Activated CD4-positive, alpha-beta T cell treated with anti-CD3 and anti-CD28 coated beads, Interleukin-2, amount 50 U/mL, for 4 hours (primary cell): ENCODE measurements around the gene PEX5L.

ENCODE experiments used
- DNase-seq, 2 experiments: peaks; one replicate each; pipeline ENCODE4 v3.0.0-alpha.2; 2020

PEX5L gene

GRCh38 chr3:179885950-179886349 lies 150.8 kb downstream of the PEX5L start:
- no peak for DNase-seq

- DNase-seq = no peak
Measured at GRCh38 chr3:179884136-179884535, 152.6 kb downstream of the PEX5L start.

- no peak for DNase-seq
Measured at GRCh38 chr3:179882292-179882691, 154.4 kb downstream of the PEX5L start.

- DNase-seq = no peak
Measured at GRCh38 chr3:179881791-179882190, 154.9 kb downstream of the PEX5L start.

- no peak for DNase-seq
Measured at GRCh38 chr3:179880868-179881267, 155.9 kb downstream of the PEX5L start.

GRCh38 chr3:179876440-179876839 lies 160.3 kb downstream of the PEX5L start:
- no peak for DNase-seq

- DNase-seq = no peak
Measured at GRCh38 chr3:179872842-179873241, 163.9 kb downstream of the PEX5L start.

GRCh38 chr3:179871782-179872181 lies 165.0 kb downstream of the PEX5L start:
- DNase-seq = no peak

- DNase-seq = no peak
Measured at GRCh38 chr3:179868715-179869114, 168.0 kb downstream of the PEX5L start.

GRCh38 chr3:179867961-179868360 lies 168.8 kb downstream of the PEX5L start:
- no peak for DNase-seq

GRCh38 chr3:179865861-179866505 lies 170.8 kb downstream of the PEX5L start:
- no peak for DNase-seq

- no peak for DNase-seq
Measured at GRCh38 chr3:179861953-179862352, 174.8 kb downstream of the PEX5L start.

GRCh38 chr3:179861292-179861691 lies 175.4 kb downstream of the PEX5L start:
- DNase-seq = no peak

GRCh38 chr3:179860275-179861107 lies 176.2 kb downstream of the PEX5L start:
- no peak for DNase-seq

GRCh38 chr3:179853176-179853575 lies 183.6 kb downstream of the PEX5L start:
- no peak for DNase-seq

- DNase-seq = no peak
Measured at GRCh38 chr3:179852142-179852905, 184.4 kb downstream of the PEX5L start.

GRCh38 chr3:179848711-179849110 lies 188.0 kb downstream of the PEX5L start:
- DNase-seq = no peak

GRCh38 chr3:179842061-179842460 lies 194.7 kb downstream of the PEX5L start:
- DNase-seq = no peak

- no peak for DNase-seq
Measured at GRCh38 chr3:179840985-179841384, 195.8 kb downstream of the PEX5L start.

- no peak for DNase-seq
Measured at GRCh38 chr3:179837374-179837773, 199.4 kb downstream of the PEX5L start.

GRCh38 chr3:179833294-179833693 lies 203.4 kb downstream of the PEX5L start:
- DNase-seq = no peak

- no peak for DNase-seq
Measured at GRCh38 chr3:179832333-179832854, 204.3 kb downstream of the PEX5L start.

GRCh38 chr3:179829401-179829800 lies 207.3 kb downstream of the PEX5L start:
- no peak for DNase-seq
